Measurements from ENCODE around the gene DPY19L1. TPM values are rescaled to one million over a fixed set of nuclear protein-coding genes. Genes with fewer than 3 reads are reported as not detected.

The DPY19L1 gene
- total RNA-seq, 4 donors from 2014 or later = 10.8 to 14.3 (median 11.8) TPM

DNA sequence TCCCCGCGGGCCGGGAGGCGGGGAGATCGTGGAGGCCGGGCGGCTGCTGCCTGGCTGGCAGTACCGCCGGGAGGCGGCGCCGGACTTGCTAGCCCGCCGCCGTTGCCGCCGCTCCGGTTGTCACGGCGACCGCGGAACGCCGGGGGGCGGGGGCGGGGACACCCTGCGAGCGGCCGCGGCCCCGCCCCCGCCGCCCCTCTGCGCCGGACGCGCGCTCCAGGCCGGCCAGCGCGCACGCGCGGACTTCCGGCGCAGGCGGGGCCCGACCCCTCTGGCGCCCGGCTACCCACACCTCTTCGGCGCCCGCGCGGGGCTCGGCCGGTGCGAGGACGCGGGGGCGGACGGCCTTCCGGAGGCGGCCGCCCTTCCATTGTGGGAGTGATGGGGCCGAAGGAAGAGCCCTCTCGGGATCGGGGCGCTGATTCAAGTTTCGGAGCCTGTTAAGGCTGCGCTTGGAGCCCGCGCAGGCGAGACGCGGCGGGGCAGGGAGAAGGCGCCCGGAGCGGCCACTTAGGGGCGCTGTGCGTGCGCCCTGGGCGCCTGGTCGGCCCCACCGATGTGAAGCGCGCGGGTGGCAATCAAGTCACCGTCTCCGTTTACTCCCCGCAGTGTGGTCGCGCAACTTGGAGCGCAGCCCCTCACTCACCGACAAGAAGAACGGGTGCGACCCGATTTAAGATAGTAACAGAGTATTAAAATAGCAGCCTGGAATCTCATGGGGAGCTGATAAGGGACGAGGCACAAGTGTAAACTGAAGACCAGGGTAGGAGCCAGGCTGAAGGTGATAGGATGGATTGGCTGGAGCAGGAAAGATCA lies 449 bp upstream of the DPY19L1 start:
- peak overlapping the region; percentile 70 to 76 (median 72) for H3K4me3 ChIP-seq
- H3K9me3 ChIP-seq = no peaks in the 10 kb centered on the region
- peak overlapping the region; percentile 87 to 90 (median 88) for H3K27ac ChIP-seq (replicated peaks in 1 of 4)
- no peaks in the 10 kb centered on the region for H3K36me3 ChIP-seq
- peak; percentile 94 for DNase-seq (ENCODE audit: extremely low spot score)
- intact Hi-C loops (cut with DNase I) = no loop called here
- WGBS = under 1% methylated on average over 11 of the region's 100 CpGs
- H3K27me3 ChIP-seq = no peaks in the 10 kb centered on the region
- TF ChIP-seq, protein P1, sequence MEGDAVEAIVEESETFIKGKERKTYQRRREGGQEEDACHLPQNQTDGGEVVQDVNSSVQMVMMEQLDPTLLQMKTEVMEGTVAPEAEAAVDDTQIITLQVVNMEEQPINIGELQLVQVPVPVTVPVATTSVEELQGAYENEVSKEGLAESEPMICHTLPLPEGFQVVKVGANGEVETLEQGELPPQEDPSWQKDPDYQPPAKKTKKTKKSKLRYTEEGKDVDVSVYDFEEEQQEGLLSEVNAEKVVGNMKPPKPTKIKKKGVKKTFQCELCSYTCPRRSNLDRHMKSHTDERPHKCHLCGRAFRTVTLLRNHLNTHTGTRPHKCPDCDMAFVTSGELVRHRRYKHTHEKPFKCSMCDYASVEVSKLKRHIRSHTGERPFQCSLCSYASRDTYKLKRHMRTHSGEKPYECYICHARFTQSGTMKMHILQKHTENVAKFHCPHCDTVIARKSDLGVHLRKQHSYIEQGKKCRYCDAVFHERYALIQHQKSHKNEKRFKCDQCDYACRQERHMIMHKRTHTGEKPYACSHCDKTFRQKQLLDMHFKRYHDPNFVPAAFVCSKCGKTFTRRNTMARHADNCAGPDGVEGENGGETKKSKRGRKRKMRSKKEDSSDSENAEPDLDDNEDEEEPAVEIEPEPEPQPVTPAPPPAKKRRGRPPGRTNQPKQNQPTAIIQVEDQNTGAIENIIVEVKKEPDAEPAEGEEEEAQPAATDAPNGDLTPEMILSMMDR (IDR thresholded peaks at IDR 0.05) = peak; percentile 76 to 86 (median 77)
- TF ChIP-seq POLR2AphosphoS5 (IDR thresholded peaks at IDR 0.05) (peak in 1 of 2 donors; percentile 3), POLR2A (IDR thresholded peaks at IDR 0.05; ENCODE audit: low read depth) (no peak)
- H3K4me1 ChIP-seq = peaks cover 19 to 28% (median 19%) of the 10 kb centered on the region in 4 donors

DNA sequence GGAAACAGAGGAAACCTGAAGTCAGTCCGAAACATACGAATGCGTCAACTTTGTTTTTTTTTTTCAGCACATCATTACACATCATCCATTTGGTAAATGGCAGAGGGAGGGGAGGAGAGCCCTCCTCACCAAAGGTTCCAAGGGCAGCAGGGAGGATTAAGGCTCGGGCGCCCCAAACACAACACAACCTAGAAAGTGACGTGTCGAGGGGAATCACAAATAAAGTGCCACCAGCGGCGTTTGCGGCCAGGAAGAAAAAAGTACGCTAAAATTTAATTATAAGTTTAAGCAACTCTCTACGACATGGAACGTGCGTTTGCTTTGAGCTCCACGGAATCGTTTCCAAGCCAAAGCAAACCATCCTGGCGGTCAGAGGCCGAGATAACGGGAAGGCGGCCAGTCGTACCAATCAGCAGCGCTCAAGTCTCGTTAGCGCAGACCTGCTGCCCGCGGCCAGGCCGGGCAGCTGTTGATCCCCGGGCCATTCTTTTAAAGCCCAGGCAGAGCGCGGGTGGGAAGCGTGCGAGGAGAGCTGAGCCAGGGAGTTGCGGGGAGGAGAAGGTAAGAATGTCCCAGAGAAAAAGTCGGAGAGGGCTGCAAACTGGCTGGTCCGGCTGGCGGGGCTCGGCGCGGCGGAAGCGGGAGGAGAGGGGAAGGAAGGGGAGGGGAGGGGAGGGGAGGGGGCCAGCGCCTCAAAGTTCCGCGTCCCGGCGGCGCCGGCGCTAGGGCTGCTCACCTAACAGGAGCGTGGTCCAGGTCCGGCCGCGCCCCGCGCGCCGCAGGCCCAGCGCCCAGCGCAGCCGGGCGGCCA lies 719 bp downstream of the DPY19L1 start:
- peak in 1 of 2 donors; percentile 21 for TF ChIP-seq POLR2AphosphoS5 (IDR thresholded peaks at IDR 0.05)
- TF ChIP-seq EP300 (IDR thresholded peaks at IDR 0.05) = no peak
- TF ChIP-seq, protein P1 (IDR thresholded peaks at IDR 0.05) = peak in 1 of 3 experiments; percentile 7
- DNase-seq (ENCODE audit: extremely low spot score) = peak; percentile 90

DNA sequence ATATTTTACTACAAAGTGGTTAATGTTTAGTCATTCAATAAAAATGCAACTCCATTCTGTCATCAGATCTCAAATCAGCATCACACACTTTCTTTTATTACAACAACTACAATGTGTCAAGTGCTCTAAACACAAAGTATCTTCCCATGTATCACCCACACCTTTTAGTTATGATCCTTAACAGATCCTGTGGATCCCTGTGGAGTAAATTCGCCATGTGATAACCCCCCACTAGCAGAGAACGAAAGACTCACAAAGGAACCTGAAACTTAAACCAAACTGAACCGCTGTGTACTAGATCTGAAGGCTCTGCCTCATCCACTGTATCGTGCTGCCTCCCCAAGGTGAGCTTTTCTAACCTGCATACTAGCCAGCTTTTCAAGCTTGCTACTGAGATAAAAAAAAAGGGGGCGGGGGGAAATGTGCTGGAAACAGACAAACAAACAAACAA lies 1.7 kb downstream of the DPY19L1 start:
- H3K4me1 ChIP-seq = peaks cover 19 to 28% (median 19%) of the 10 kb centered on the region in 4 donors
- intact Hi-C loops (cut with DNase I) = no loop called here
- H3K9me3 ChIP-seq = no peaks in the 10 kb centered on the region
- TF ChIP-seq POLR2A (IDR thresholded peaks at IDR 0.05; ENCODE audit: low read depth) = no peak
- TF ChIP-seq EP300 (IDR thresholded peaks at IDR 0.05) = no peak
- TF ChIP-seq, protein P1 (IDR thresholded peaks at IDR 0.05) = no peak
- TF ChIP-seq POLR2AphosphoS5 (IDR thresholded peaks at IDR 0.05) = no peak
- WGBS = 69% methylated on average over 5 of the region's 5 CpGs
- DNase-seq (ENCODE audit: extremely low spot score) = peak; percentile 42
- no peaks in the 10 kb centered on the region for H3K27me3 ChIP-seq
- no peak overlapping the region for H3K27ac ChIP-seq (replicated peaks in 1 of 4)
- peak overlapping the region in 2 of 4 donors; percentile 70 to 71 for H3K4me3 ChIP-seq
- H3K36me3 ChIP-seq = no peaks in the 10 kb centered on the region

More for the DNA sequence above, 719 bp downstream of the DPY19L1 start:
- intact Hi-C loops (cut with DNase I) = no loop called here
- H3K9me3 ChIP-seq = no peaks in the 10 kb centered on the region
- H3K4me1 ChIP-seq = peaks cover 19 to 28% (median 19%) of the 10 kb centered on the region in 4 donors
- 1% methylated on average over 20 of the region's 61 CpGs for WGBS
- H3K27me3 ChIP-seq = no peaks in the 10 kb centered on the region
- H3K27ac ChIP-seq (replicated peaks in 1 of 4) = peak overlapping the region; percentile 84 to 90 (median 88)
- peak overlapping the region; percentile 70 to 76 (median 72) for H3K4me3 ChIP-seq
- H3K36me3 ChIP-seq = no peaks in the 10 kb centered on the region

DNA sequence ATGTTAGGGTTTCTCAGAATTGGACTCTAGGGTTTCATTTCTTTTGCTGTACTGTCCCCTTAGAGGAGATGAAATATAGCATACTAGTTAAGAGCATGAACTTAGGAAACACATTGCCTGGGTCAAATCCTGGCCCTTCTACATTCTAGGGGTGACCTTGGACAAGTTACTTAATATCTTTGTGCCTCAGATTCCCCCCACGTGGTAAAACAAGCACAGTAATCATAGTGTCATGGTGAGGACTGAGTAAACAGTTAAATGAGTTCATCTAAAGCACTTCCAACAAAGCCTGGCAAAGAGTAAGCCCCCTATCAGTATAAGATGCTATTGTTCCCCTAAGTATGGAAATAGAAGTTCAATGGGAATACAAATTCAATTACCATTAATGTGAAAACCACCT lies 5.1 kb downstream of the DPY19L1 start:
- no peaks in the 10 kb centered on the region for H3K27me3 ChIP-seq
- H3K4me1 ChIP-seq = peaks cover 12 to 19% (median 13%) of the 10 kb centered on the region in 4 donors
- TF ChIP-seq POLR2AphosphoS5 (IDR thresholded peaks at IDR 0.05) (no peak), EP300 (IDR thresholded peaks at IDR 0.05) (no peak), POLR2A (IDR thresholded peaks at IDR 0.05; ENCODE audit: low read depth) (no peak)
- TF ChIP-seq, protein P1 (IDR thresholded peaks at IDR 0.05) = no peak
- DNase-seq (ENCODE audit: extremely low spot score) = no peak
- no peak overlapping the region for H3K27ac ChIP-seq (replicated peaks in 1 of 4)
- WGBS = 23% methylated on average over 1 of the region's 1 CpG
- no peak overlapping the region for H3K4me3 ChIP-seq
- intact Hi-C loops (cut with DNase I) = no loop called here
- H3K9me3 ChIP-seq = no peaks in the 10 kb centered on the region
- no peaks in the 10 kb centered on the region for H3K36me3 ChIP-seq

Measured in esophagus muscularis mucosa (tissue), 4 donors.